ENCODE measurements around the gene SPTBN4.
"Not testable (repeated sequence)": the region's sequence is repeated elsewhere in the genome, so short reads cannot be mapped to it uniquely, and the experiment has no call there.

SPTBN4 gene

GRCh38 chr19:40442328-40443130 is 24.3 kb upstream of the SPTBN4 start:
- no peak for DNase-seq

- peak; percentile 100 for DNase-seq
These were observed 23.4 kb upstream of the SPTBN4 start for GRCh38 chr19:40443131-40443999.

- peak; percentile 96 for DNase-seq
These were observed 22.6 kb upstream of the SPTBN4 start, which contains the start of gene SERTAD3 for GRCh38 chr19:40444000-40444824. Gene SERTAD3, minus strand, starts transcription at chr19:40444335. Its CDS starts 2,255 bp downstream, at chr19:40442080.

GRCh38 chr19:40444825-40445312 is 21.9 kb upstream of the SPTBN4 start:
- no peak for DNase-seq

GRCh38 chr19:40445780-40446262 is 21.0 kb upstream of the SPTBN4 start:
- no peak for DNase-seq

- no peak for DNase-seq
These were observed 20.5 kb upstream of the SPTBN4 start for GRCh38 chr19:40446263-40446784.

GRCh38 chr19:40449506-40449905 is 17.3 kb upstream of the SPTBN4 start:
- no peak for DNase-seq

- no peak for DNase-seq
These were observed 16.1 kb upstream of the SPTBN4 start for GRCh38 chr19:40450664-40451063.

GRCh38 chr19:40452016-40452415 is 14.8 kb upstream of the SPTBN4 start:
- no peak for DNase-seq

GRCh38 chr19:40453151-40453735 is 13.6 kb upstream of the SPTBN4 start:
- no peak for DNase-seq

GRCh38 chr19:40453943-40454342 is 12.9 kb upstream of the SPTBN4 start:
- not testable (repeated sequence) for DNase-seq

- no peak for DNase-seq
These were observed 9.8 kb upstream of the SPTBN4 start for GRCh38 chr19:40457048-40457447.

- DNase-seq = no peak
These were observed 8.7 kb upstream of the SPTBN4 start for GRCh38 chr19:40457953-40458596.

GRCh38 chr19:40458597-40458974 is 8.2 kb upstream of the SPTBN4 start:
- no peak for DNase-seq

- no peak for DNase-seq
These were observed 6.6 kb upstream of the SPTBN4 start for GRCh38 chr19:40460185-40460584.

- no peak for DNase-seq
These were observed 5.1 kb upstream of the SPTBN4 start for GRCh38 chr19:40461669-40462221.

GRCh38 chr19:40463587-40464037 is 3.2 kb upstream of the SPTBN4 start:
- DNase-seq = not testable (repeated sequence)

GRCh38 chr19:40464059-40465024 is 2.5 kb upstream of the SPTBN4 start:
- DNase-seq = peak; percentile 76

- DNase-seq = peak; percentile 43
These were observed 1.7 kb upstream of the SPTBN4 start for GRCh38 chr19:40465025-40465556.
